ENCODE results near the gene ORC4.
"Not testable (repeated sequence)": the region's sequence is repeated elsewhere in the genome, so short reads cannot be mapped to it uniquely, and the experiment has no call there.

Gene ORC4

GRCh38 chr2:148021059-148021861, 723 bp upstream of the ORC4 start, which contains the start of gene MBD5:
Gene MBD5 (plus strand): TSS chr2:148021091.
- TF ChIP-seq, protein P1, sequence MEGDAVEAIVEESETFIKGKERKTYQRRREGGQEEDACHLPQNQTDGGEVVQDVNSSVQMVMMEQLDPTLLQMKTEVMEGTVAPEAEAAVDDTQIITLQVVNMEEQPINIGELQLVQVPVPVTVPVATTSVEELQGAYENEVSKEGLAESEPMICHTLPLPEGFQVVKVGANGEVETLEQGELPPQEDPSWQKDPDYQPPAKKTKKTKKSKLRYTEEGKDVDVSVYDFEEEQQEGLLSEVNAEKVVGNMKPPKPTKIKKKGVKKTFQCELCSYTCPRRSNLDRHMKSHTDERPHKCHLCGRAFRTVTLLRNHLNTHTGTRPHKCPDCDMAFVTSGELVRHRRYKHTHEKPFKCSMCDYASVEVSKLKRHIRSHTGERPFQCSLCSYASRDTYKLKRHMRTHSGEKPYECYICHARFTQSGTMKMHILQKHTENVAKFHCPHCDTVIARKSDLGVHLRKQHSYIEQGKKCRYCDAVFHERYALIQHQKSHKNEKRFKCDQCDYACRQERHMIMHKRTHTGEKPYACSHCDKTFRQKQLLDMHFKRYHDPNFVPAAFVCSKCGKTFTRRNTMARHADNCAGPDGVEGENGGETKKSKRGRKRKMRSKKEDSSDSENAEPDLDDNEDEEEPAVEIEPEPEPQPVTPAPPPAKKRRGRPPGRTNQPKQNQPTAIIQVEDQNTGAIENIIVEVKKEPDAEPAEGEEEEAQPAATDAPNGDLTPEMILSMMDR (IDR thresholded peaks at IDR 0.05; ENCODE audit: insufficient read depth, missing control alignments) = no peak
- no peak for FAIRE-seq

GRCh38 chr2:148014616-148015015, 5.9 kb downstream of the ORC4 start:
- DNase-seq (ENCODE audit: insufficient read length, low spot score) (no peak), FAIRE-seq (peak; percentile 64)
- TF ChIP-seq, protein P1 (IDR thresholded peaks at IDR 0.05; ENCODE audit: insufficient read depth, missing control alignments) = no peak

More at GRCh38 chr2:148021059-148021861, 723 bp upstream of the ORC4 start, which contains the start of gene MBD5:
- no peak for DNase-seq (ENCODE audit: insufficient read length, low spot score)

GRCh38 chr2:148013876-148014275, 6.7 kb downstream of the ORC4 start:
- TF ChIP-seq, protein P1 (IDR thresholded peaks at IDR 0.05; ENCODE audit: insufficient read depth, missing control alignments) = no peak
- DNase-seq (ENCODE audit: insufficient read length, low spot score) = no peak
- FAIRE-seq = peak; percentile 63

- not testable (repeated sequence) for FAIRE-seq
Measured at GRCh38 chr2:148008411-148008810, 12.1 kb downstream of the ORC4 start.

GRCh38 chr2:148007219-148007900, 13.2 kb downstream of the ORC4 start:
- FAIRE-seq (no peak), DNase-seq (ENCODE audit: insufficient read length, low spot score) (no peak)
- TF ChIP-seq, protein P1 (IDR thresholded peaks at IDR 0.05; ENCODE audit: insufficient read depth, missing control alignments) = no peak

More at GRCh38 chr2:148008411-148008810, 12.1 kb downstream of the ORC4 start:
- DNase-seq (ENCODE audit: insufficient read length, low spot score) = not testable (repeated sequence)

- DNase-seq (ENCODE audit: insufficient read length, low spot score) = no peak
- TF ChIP-seq, protein P1 (IDR thresholded peaks at IDR 0.05; ENCODE audit: insufficient read depth, missing control alignments) = no peak
- FAIRE-seq = no peak
Measured at GRCh38 chr2:148006249-148007007, 14.1 kb downstream of the ORC4 start.

DNA sequence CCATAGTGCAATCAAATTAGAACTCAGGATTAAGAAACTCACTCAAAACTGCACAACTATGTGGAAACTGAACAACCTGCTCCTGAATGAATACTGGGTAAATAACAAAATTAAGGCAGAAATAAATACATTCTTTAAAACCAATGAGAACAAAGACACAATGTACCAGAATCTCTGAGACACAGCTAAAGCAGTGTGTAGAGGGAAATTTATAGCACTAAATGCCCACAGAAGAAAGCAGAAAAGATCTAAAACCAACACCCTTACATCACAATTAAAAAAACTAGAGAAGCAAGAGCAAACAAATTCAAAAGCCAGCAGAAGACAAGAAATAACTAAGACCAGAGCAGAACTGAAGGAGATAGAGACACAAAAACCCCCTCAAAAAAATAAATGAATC, 18.1 kb downstream of the ORC4 start:
- FAIRE-seq; DNase-seq (ENCODE audit: insufficient read length, low spot score): not testable (repeated sequence)

Measured in D721Med (cell line).